ENCODE data around the gene EYA4.

DNA sequence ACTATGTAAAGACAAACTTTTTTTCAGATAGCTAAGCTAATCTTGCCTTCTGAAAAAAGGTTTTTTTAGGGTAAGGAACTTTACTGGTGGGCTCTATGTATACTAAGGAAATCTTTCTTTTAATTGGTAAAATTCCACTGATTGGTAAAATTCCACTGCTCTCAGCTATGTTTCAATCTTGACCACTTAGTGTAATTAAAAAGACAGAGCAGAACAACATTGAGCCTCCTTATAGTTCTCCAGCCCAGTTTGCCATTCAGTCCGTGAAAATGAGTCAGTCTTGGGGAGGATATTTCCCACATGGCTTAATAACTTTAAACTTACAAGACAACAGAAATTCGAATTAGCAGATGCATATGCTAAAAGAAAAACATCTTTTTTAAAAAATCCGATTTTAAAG is 92.7 kb downstream of the EYA4 start:
- TF ChIP-seq, protein P1, sequence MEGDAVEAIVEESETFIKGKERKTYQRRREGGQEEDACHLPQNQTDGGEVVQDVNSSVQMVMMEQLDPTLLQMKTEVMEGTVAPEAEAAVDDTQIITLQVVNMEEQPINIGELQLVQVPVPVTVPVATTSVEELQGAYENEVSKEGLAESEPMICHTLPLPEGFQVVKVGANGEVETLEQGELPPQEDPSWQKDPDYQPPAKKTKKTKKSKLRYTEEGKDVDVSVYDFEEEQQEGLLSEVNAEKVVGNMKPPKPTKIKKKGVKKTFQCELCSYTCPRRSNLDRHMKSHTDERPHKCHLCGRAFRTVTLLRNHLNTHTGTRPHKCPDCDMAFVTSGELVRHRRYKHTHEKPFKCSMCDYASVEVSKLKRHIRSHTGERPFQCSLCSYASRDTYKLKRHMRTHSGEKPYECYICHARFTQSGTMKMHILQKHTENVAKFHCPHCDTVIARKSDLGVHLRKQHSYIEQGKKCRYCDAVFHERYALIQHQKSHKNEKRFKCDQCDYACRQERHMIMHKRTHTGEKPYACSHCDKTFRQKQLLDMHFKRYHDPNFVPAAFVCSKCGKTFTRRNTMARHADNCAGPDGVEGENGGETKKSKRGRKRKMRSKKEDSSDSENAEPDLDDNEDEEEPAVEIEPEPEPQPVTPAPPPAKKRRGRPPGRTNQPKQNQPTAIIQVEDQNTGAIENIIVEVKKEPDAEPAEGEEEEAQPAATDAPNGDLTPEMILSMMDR (conservative IDR thresholded peaks at IDR 0.05 in 1 of 2, IDR thresholded peaks at IDR 0.05 in 1 of 2; ENCODE audit: low read depth in 1 of 2, low read length in 2 of 2), result no peak
- no peak for TF ChIP-seq EZH2 (IDR thresholded peaks at IDR 0.05; ENCODE audit: low read length, missing control alignments)
